A549 (cell line): ENCODE results near the gene TMEM198. TPM values are rescaled to one million over a fixed set of nuclear protein-coding genes. Genes with fewer than 3 reads are reported as not detected.
A peak's percentile ranks its signal among the peaks of the same experiment; 100 is the strongest.

Source experiments
- ATAC-seq, 2 experiments: fragments of 200-7000 bp in 1 of 2; fragments of >200 bp in 1 of 2; cut with Nextera tagmentation in 1 of 2; cut with Tn5 transposase in 1 of 2; 3 replicates each; pipeline versions ENCODE4 v1.8.0 to v1.9.1; 2018 to 2020; ENCODE audit warnings: mild to moderate bottlenecking in 1 of 2, moderate library complexity in 1 of 2
- CTCF ChIA-PET: fragments of 300-600 bp; sonication (Branson Sonifier 250); formaldehyde crosslinking; extraction: SDS; loops from one replicate; lab custom pipeline; 2021; ENCODE audit warnings: antibody characterized with exemption, inconsistent platforms; lab: Yijun Ruan, JAX
- POLR2A ChIA-PET: fragments of 350-600 bp; formaldehyde crosslinking; extraction: SDS; loops from one replicate; lab custom pipeline; 2021; ENCODE audit warnings: antibody characterized with exemption, inconsistent platforms; lab: Yijun Ruan, JAX
- DNase-seq, 2 experiments: peaks; one replicate each; pipeline versions ENCODE4 v3.0.0 to v3.0.0-alpha.2; 2011 to 2016; ENCODE audit warnings: low read depth in 1 of 2, low spot score in 1 of 2
- FAIRE-seq: peaks from 2 replicates; lab custom pipeline; 2011; peaks lifted over from hg19 to GRCh38; lab: Jason Lieb, UNC
- H3K27ac ChIP-seq, 2 experiments: fragments of >200 bp; sonication (Bioruptor Twin); formaldehyde crosslinking; 3 replicates each; pipeline ENCODE4 v1.5.1; 2016 to 2017
- H3K4me1 ChIP-seq: fragments of >200 bp; sonication (Bioruptor Twin); formaldehyde crosslinking; 3 replicates; pipeline ENCODE4 v1.6.1; 2016
- H3K4me2 ChIP-seq: fragments of >200 bp; sonication (Bioruptor Twin); formaldehyde crosslinking; 3 replicates; pipeline ENCODE4 v1.6.1; 2016
- H3K4me3 ChIP-seq: fragments of >200 bp; sonication (Bioruptor Twin); formaldehyde crosslinking; 3 replicates; pipeline ENCODE4 v1.5.1; 2016
- H3K9me3 ChIP-seq: fragments of >200 bp; sonication (Bioruptor Twin); formaldehyde crosslinking; 3 replicates; pipeline ENCODE4 v1.6.1; 2016
- CBX2 ChIP-seq: fragments of 200-600 bp; sonication (generic); IDR thresholded peaks from 2 replicates; pipeline ENCODE4 v1.6.1; 2016; ENCODE audit warnings: low read depth, mild to moderate bottlenecking, borderline replicate concordance
- CEBPB ChIP-seq, 2 experiments: fragments of >200 bp in 1 of 2; sonication (Bioruptor Twin) in 1 of 2; formaldehyde crosslinking in 1 of 2; IDR thresholded peaks; 2 replicates each; pipeline ENCODE4 v1.6.1; 2012 to 2016
- EHF ChIP-seq: fragments of 250-450 bp; sonication (Bioruptor Pico); IDR thresholded peaks from 2 replicates; pipeline ENCODE4 v1.5.0; 2020; ENCODE audit warnings: mild to moderate bottlenecking
- FOSB ChIP-seq: fragments of 250-450 bp; sonication (Bioruptor Pico); IDR thresholded peaks from 2 replicates; pipeline ENCODE4 v1.5.0; 2020; ENCODE audit warnings: mild to moderate bottlenecking, moderate library complexity
- HOXA7 ChIP-seq: fragments of 250-450 bp; sonication (Bioruptor Pico); IDR thresholded peaks from 2 replicates; pipeline ENCODE4 v1.5.0; 2020; ENCODE audit warnings: mild to moderate bottlenecking, moderate library complexity
- KDM5A ChIP-seq: fragments of 200-600 bp; sonication (generic); IDR thresholded peaks from 2 replicates; pipeline ENCODE4 v1.6.1; 2016; ENCODE audit warnings: antibody characterized with exemption, mild to moderate bottlenecking
- POLR2A ChIP-seq: IDR thresholded peaks from 2 replicates; pipeline ENCODE4 v1.6.1; 2012; ENCODE audit warnings: mild to moderate bottlenecking, low read length
- RNF2 ChIP-seq: fragments of 200-600 bp; sonication (generic); IDR thresholded peaks from 2 replicates; pipeline ENCODE4 v1.6.1; 2016; ENCODE audit warnings: low read depth, mild to moderate bottlenecking, antibody characterized with exemption, moderate library complexity, borderline replicate concordance
- SMC3 ChIP-seq: fragments of >200 bp; sonication (Bioruptor Twin); formaldehyde crosslinking; IDR thresholded peaks from 3 replicates; pipeline ENCODE4 v1.6.1; 2018; ENCODE audit warnings: inconsistent platforms
- ZSCAN20 ChIP-seq: fragments of 250-450 bp; sonication (Bioruptor Pico); IDR thresholded peaks from 2 replicates; pipeline ENCODE4 v1.8.0; 2022; ENCODE audit warnings: mild to moderate bottlenecking, moderate library complexity
- WGBS: methylation state at CpG from one replicate; pipeline ENCODE4 v1.1.6; 2017; ENCODE audit errors: missing lambda C conversion rate; 5-methylcytosine and 5-hydroxymethylcytosine counted together
- polyA plus RNA-seq, 4 experiments: library from polyadenylated mRNA; depleted of rRNA in 3 of 4; stranded (reverse); fragments of >200 nt; fragmentation: RNase III in 1 of 4; extraction: RNeasy Plus Mini Kit Qiagen cat#74134 plus additional on column Dnase treatment in 1 of 4; gene quantifications; 2 replicates in 3 of 4; 3 replicates in 1 of 4; pipeline ENCODE4 v1.2.3, GENCODE V29; 2011 to 2017
- TF ChIP-seq, protein P1 (sequence below): IDR thresholded peaks from 2 replicates; pipeline ENCODE4 v1.6.1; 2012
- TF ChIP-seq, protein P2 (sequence below): fragments of >200 bp; sonication (Bioruptor Twin); formaldehyde crosslinking; IDR thresholded peaks from 3 replicates; pipeline ENCODE4 v1.5.1; 2016
- TF ChIP-seq, protein P3 (sequence below): fragments of >200 bp; sonication (Bioruptor Twin); formaldehyde crosslinking; IDR thresholded peaks from 2 replicates; pipeline ENCODE4 v1.6.1; 2016
- TF ChIP-seq, protein P4 (sequence below): fragments of 150-350 bp; IDR thresholded peaks from 2 replicates; pipeline ENCODE4 v1.6.1; 2014; ENCODE audit warnings: low read depth, mild to moderate bottlenecking, low read length
- TF ChIP-seq, protein P5 (sequence below): fragments of 250-450 bp; sonication (Bioruptor Pico); IDR thresholded peaks from 2 replicates; pipeline ENCODE4 v1.5.0; 2020; ENCODE audit warnings: low read depth, mild to moderate bottlenecking, moderate library complexity
- TF ChIP-seq, protein P6 (sequence below): fragments of 250-450 bp; sonication (Bioruptor Pico); IDR thresholded peaks from 2 replicates; pipeline ENCODE4 v1.5.0; 2021; ENCODE audit warnings: mild to moderate bottlenecking, moderate library complexity, borderline replicate concordance

The TMEM198 gene
- polyA plus RNA-seq, 2 of the 4 experiments (the other 2 are of a cell fraction): 0.31 to 0.37 TPM

DNA sequence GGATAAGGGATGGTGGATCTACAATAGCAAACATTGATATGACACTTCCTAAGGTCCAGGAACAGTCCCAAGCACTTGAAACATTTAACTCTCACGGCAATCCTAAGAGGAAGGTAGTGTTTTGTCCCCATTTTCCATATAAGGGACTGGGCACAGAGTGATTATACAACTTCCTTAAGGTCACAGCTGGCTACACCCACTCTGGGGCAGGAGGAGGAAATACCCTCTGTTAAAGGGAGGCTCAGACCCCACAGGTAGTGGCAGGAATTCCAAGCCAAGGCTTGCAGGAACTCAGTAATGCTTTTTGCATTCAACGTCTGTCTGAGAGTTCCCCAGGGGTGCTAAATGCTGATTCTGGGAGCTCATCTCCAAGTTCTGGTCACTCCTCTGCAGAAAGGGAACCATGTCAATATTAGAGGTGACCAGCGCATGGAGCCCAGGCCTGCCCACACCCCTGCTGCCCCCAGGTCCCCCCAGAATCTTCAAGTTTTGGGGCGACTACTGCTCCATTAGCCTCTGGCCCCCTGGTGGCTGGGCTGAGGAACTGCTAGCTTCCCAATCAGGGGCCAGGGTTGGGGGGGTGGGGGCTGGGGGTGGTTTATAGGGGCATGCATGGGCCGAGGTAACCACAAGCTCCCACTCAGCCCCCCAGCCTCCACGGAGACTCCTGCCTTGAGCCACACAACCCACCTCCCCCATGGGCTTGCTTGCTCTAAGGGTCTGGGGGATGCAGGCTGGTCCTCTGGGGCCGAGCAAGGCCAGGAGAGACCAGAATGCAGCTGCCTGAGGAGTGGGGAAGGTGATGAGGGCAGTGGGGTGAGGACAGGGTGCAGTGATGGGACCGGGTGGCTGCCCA, 16.4 kb downstream of the TMEM198 start:
- Histone ChIP-seq H3K4me3 (no peak overlapping the region), H3K4me1 (no peaks in the 10 kb centered on the region), H3K27ac (no peak overlapping the region), H3K9me3 (no peaks in the 10 kb centered on the region)
- ATAC-seq (peak; percentile 12 to 66; a peak in 4 of 6 replicates), FAIRE-seq (no peak)
- CTCF ChIA-PET: interaction anchor here (0.6 to 6.0 kb wide), 27 partner anchors 9 to 172 kb away, joined by 3 to 77 read pairs (median 6); partner anchors contain the start of genes CHPF, DES, INHA and OBSL1
- peak; percentile 43 for TF ChIP-seq SMC3
- TF ChIP-seq, protein P1, sequence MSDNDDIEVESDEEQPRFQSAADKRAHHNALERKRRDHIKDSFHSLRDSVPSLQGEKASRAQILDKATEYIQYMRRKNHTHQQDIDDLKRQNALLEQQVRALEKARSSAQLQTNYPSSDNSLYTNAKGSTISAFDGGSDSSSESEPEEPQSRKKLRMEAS: no peak
- TF ChIP-seq, protein P2, sequence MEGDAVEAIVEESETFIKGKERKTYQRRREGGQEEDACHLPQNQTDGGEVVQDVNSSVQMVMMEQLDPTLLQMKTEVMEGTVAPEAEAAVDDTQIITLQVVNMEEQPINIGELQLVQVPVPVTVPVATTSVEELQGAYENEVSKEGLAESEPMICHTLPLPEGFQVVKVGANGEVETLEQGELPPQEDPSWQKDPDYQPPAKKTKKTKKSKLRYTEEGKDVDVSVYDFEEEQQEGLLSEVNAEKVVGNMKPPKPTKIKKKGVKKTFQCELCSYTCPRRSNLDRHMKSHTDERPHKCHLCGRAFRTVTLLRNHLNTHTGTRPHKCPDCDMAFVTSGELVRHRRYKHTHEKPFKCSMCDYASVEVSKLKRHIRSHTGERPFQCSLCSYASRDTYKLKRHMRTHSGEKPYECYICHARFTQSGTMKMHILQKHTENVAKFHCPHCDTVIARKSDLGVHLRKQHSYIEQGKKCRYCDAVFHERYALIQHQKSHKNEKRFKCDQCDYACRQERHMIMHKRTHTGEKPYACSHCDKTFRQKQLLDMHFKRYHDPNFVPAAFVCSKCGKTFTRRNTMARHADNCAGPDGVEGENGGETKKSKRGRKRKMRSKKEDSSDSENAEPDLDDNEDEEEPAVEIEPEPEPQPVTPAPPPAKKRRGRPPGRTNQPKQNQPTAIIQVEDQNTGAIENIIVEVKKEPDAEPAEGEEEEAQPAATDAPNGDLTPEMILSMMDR: peak; percentile 63
- TF ChIP-seq, all 56 proteins: peak for 2
- peak in 1 of 2 experiments; percentile 47 for DNase-seq
- H3K4me2 ChIP-seq: no peak overlapping the region
- POLR2A ChIA-PET: interaction anchor here (0.6 to 2.8 kb wide), 2 partner anchors 10 to 557 kb away, joined by 3 to 9 read pairs; no protein-coding TSS in a partner anchor
- 27% methylated on average over 4 of the region's 8 CpGs for WGBS

DNA sequence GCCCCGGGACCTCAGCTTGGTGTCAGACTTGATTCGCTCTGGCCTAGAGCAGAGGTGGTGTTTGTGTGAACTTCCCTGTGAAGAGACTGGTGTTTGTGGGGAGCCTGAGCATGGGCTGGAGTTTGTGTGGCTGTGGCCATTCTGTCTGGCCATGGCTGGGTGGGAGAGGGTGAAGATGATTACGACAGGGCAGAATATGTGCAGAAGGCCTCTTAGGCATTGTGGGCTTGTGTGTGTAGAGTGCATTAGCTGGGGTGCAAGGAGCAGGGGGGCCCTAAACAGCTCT, 17.0 kb downstream of the TMEM198 start:
- CTCF ChIA-PET: interaction anchor here (0.6 to 6.0 kb wide), 23 partner anchors 11 to 172 kb away, joined by 3 to 77 read pairs (median 8); partner anchors contain the start of genes CHPF, INHA, OBSL1 and STK11IP
- 43% methylated on average over 3 of the region's 3 CpGs for WGBS
- no peaks in the 10 kb centered on the region for H3K9me3 ChIP-seq

More for the DNA sequence above, 17.0 kb downstream of the TMEM198 start:
- TF ChIP-seq CEBPB (IDR thresholded peaks at IDR 0.05): no peak
- no peak for TF ChIP-seq HOXA7
- TF ChIP-seq, protein P3, sequence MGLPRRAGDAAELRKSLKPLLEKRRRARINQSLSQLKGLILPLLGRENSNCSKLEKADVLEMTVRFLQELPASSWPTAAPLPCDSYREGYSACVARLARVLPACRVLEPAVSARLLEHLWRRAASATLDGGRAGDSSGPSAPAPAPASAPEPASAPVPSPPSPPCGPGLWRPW: no peak
- TF ChIP-seq, protein P4, sequence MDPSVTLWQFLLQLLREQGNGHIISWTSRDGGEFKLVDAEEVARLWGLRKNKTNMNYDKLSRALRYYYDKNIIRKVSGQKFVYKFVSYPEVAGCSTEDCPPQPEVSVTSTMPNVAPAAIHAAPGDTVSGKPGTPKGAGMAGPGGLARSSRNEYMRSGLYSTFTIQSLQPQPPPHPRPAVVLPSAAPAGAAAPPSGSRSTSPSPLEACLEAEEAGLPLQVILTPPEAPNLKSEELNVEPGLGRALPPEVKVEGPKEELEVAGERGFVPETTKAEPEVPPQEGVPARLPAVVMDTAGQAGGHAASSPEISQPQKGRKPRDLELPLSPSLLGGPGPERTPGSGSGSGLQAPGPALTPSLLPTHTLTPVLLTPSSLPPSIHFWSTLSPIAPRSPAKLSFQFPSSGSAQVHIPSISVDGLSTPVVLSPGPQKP: no peak
- no peak for TF ChIP-seq POLR2A
- TF ChIP-seq EHF (CRISPR knock-in tag): no peak
- TF ChIP-seq FOSB (CRISPR knock-in tag): no peak
- no peak for TF ChIP-seq RNF2
- no peak for TF ChIP-seq CBX2
- TF ChIP-seq KDM5A: no peak
- TF ChIP-seq ZSCAN20: no peak
- TF ChIP-seq, protein P5, sequence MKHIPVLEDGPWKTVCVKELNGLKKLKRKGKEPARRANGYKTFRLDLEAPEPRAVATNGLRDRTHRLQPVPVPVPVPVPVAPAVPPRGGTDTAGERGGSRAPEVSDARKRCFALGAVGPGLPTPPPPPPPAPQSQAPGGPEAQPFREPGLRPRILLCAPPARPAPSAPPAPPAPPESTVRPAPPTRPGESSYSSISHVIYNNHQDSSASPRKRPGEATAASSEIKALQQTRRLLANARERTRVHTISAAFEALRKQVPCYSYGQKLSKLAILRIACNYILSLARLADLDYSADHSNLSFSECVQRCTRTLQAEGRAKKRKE (CRISPR knock-in tag): no peak
- TF ChIP-seq, protein P6, sequence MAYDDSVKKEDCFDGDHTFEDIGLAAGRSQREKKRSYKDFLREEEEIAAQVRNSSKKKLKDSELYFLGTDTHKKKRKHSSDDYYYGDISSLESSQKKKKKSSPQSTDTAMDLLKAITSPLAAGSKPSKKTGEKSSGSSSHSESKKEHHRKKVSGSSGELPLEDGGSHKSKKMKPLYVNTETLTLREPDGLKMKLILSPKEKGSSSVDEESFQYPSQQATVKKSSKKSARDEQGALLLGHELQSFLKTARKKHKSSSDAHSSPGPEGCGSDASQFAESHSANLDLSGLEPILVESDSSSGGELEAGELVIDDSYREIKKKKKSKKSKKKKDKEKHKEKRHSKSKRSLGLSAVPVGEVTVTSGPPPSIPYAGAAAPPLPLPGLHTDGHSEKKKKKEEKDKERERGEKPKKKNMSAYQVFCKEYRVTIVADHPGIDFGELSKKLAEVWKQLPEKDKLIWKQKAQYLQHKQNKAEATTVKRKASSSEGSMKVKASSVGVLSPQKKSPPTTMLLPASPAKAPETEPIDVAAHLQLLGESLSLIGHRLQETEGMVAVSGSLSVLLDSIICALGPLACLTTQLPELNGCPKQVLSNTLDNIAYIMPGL (CRISPR knock-in tag): no peak
- TF ChIP-seq, all 56 proteins: peak for 0
- no peak; a peak in 1 of 6 replicates for ATAC-seq
- no peak for DNase-seq
- no peak for FAIRE-seq
- H3K4me3 ChIP-seq: no peak overlapping the region
- POLR2A ChIA-PET: interaction anchor here (2.8 kb wide), 1 partner anchor 10 kb away, joined by 9 read pairs; no protein-coding TSS in a partner anchor
- no peaks in the 10 kb centered on the region for H3K4me1 ChIP-seq
- H3K4me2 ChIP-seq: no peak overlapping the region
- H3K27ac ChIP-seq: no peak overlapping the region
